NK-92 (cell line): ENCODE data around the gene TRIO.

Source experiments
- DNase-seq: peaks from one replicate; lab custom pipeline; 2025; ENCODE audit not compliant: unreplicated experiment; lab: John Stamatoyannopoulos, UW

The TRIO gene

GRCh38 chr5:14240359-14240758 is 97.2 kb downstream of the TRIO start:
- DNase-seq, result no peak

GRCh38 chr5:14241141-14241540 is 98.0 kb downstream of the TRIO start:
- no peak for DNase-seq

- no peak for DNase-seq
These were observed 99.3 kb downstream of the TRIO start for GRCh38 chr5:14242447-14242846.

- DNase-seq, result no peak
These were observed 99.8 kb downstream of the TRIO start for GRCh38 chr5:14242871-14243383.

- no peak for DNase-seq
These were observed 100.6 kb downstream of the TRIO start for GRCh38 chr5:14243766-14244165.

GRCh38 chr5:14244721-14245120 is 101.6 kb downstream of the TRIO start:
- DNase-seq, result no peak

GRCh38 chr5:14245132-14245925 is 102.2 kb downstream of the TRIO start:
- no peak for DNase-seq

- no peak for DNase-seq
These were observed 103.4 kb downstream of the TRIO start for GRCh38 chr5:14246350-14247053.

GRCh38 chr5:14247054-14247386 is 103.9 kb downstream of the TRIO start:
- no peak for DNase-seq

- DNase-seq, result no peak
These were observed 106.3 kb downstream of the TRIO start for GRCh38 chr5:14249258-14250082.

GRCh38 chr5:14250084-14250695 is 107.0 kb downstream of the TRIO start:
- DNase-seq, result no peak

- no peak for DNase-seq
These were observed 107.9 kb downstream of the TRIO start for GRCh38 chr5:14250748-14251701.

GRCh38 chr5:14251733-14252132 is 108.6 kb downstream of the TRIO start:
- DNase-seq, result no peak

GRCh38 chr5:14252793-14253192 is 109.7 kb downstream of the TRIO start:
- DNase-seq, result no peak

GRCh38 chr5:14254686-14255085 is 111.5 kb downstream of the TRIO start:
- DNase-seq, result no peak

GRCh38 chr5:14256026-14256690 is 113.0 kb downstream of the TRIO start:
- no peak for DNase-seq

- DNase-seq, result no peak
These were observed 113.7 kb downstream of the TRIO start for GRCh38 chr5:14256756-14257393.

GRCh38 chr5:14257995-14258403 is 114.9 kb downstream of the TRIO start:
- DNase-seq, result no peak

GRCh38 chr5:14258840-14259239 is 115.7 kb downstream of the TRIO start:
- no peak for DNase-seq
